H1 (cell line): ENCODE measurements around the gene POU2F1. TPM values are rescaled to one million over a fixed set of nuclear protein-coding genes. Genes with fewer than 3 reads are reported as not detected.

Experiments
- BCL11A ChIP-seq, 2 experiments: IDR thresholded peaks; one replicate each; pipeline ENCODE4 v1.6.1; 2011; ENCODE audit warnings: low read depth in 2 of 2, low read length in 2 of 2, mild to moderate bottlenecking in 2 of 2
- SP4 ChIP-seq: IDR thresholded peaks from 2 replicates; pipeline ENCODE4 v1.6.1; 2012; ENCODE audit warnings: low read length, inconsistent platforms
- polyA plus RNA-seq, 7 experiments: library from polyadenylated mRNA; depleted of rRNA in 3 of 7; stranded (reverse) in 5 of 7; unstranded in 2 of 7; fragments of >200 nt in 5 of 7; fragments of 200-250 nt in 2 of 7; gene quantifications; 1 replicate in 5 of 7; 2 replicates in 1 of 7; 4 replicates in 1 of 7; pipeline versions ENCODE4 v1.2.1 to v1.2.3, GENCODE V29; 2011 to 2013; ENCODE audit warnings: missing spikeins in 2 of 7, mixed read lengths in 2 of 7
- total RNA-seq: library from RNA; stranded (reverse); fragmentation: NEBNext Ultra II Directional; extraction: Animal tissue kit (Norgen Biotek cat#: 25700); gene quantifications from 2 replicates; pipeline ENCODE4 v1.2.1, GENCODE V29; 2021

POU2F1 gene
- total and polyA plus RNA-seq, 2 of the 8 experiments (the other 6 are each of a cell fraction or from before 2014, with no cell fraction given) = 37.0 to 57.2 TPM

DNA sequence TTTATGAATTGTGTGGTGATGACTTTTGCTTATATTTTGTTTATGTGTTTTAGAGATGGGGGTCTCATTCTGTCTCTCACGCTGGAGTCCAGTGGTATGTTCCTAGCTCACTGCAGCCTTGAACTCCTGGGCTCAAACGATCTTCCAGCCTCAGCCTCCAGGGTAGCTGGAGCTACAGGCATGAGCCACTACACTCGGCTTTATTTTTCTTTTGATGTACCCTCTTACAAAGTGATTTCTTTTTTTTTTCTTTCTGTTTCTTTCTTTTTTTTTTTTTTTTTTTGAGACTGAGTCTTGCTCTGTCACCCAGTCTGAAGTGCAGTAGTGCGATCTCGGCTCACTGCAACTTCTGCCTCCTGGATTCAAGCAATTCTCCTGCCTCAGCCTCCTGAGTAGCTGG lies 250.9 kb downstream of the POU2F1 start (continued):
- TF ChIP-seq BCL11A (IDR thresholded peaks at IDR 0.05; ENCODE audit: low read depth in 2 of 2, low read length in 2 of 2) = no peak
- TF ChIP-seq SP4 = no peak
